HCT116 (cell line): ENCODE results near the gene ZIC4. TPM values are rescaled to one million over a fixed set of nuclear protein-coding genes. Genes with fewer than 3 reads are reported as not detected.

Experiments used
- ATAC-seq: fragments of 200-7000 bp; cut with Tn5 transposase; 2 replicates; pipeline ENCODE4 v1.9.1; 2020; ENCODE audit warnings: mild to moderate bottlenecking, moderate library complexity
- BruUV-seq: library from RNA; stranded (reverse); fragments of 400-500 nt; replicated peaks from 2 replicates; lab custom pipeline; 2021; lab: Mats Ljungman, UMichigan
- CTCF ChIA-PET: fragments of 300-600 bp; sonication (Branson Sonifier 250); formaldehyde crosslinking; loops from one replicate; lab custom pipeline; 2021; ENCODE audit warnings: antibody characterized with exemption; lab: Charles Lee
- POLR2A ChIA-PET: fragments of 300-600, 350-600 bp; sonication (Branson Sonifier 250); formaldehyde crosslinking; loops from one replicate; lab custom pipeline; 2021; ENCODE audit warnings: antibody characterized with exemption; lab: Charles Lee
- RAD21 ChIA-PET, 2 experiments: fragments of 300-600 bp; sonication (Branson Sonifier 250); formaldehyde crosslinking; loops; one replicate each; lab custom pipeline; 2023; ENCODE audit warnings: low total read pairs in 2 of 2; ENCODE audit not compliant: uncharacterized antibody in 2 of 2, unreplicated experiment in 2 of 2, low non-redundant PET in 1 of 2; lab: Charles Lee
- DNase-seq: peaks from one replicate; pipeline ENCODE4 v3.0.0-alpha.2; 2010; ENCODE audit warnings: low read depth, low spot score
- H2AFZ ChIP-seq: fragments of 200-600 bp; shearing (Covaris generic), sonication (generic); 2 replicates; pipeline ENCODE4 v1.6.1; 2017; ENCODE audit warnings: low read depth, mixed run types, mixed read lengths, antibody characterized with exemption, low read length; ENCODE audit not compliant: poor library complexity, severe bottlenecking
- H3K27ac ChIP-seq: 2 replicates; pipeline ENCODE4 v1.5.1; 2012; ENCODE audit warnings: low read depth, low read length
- H3K27me3 ChIP-seq: fragments of 200-600 bp; sonication (generic); 2 replicates; pipeline ENCODE4 v1.6.1; 2016; ENCODE audit warnings: mixed run types, low read length, mixed read lengths; ENCODE audit not compliant: insufficient read depth
- H3K36me3 ChIP-seq, 2 experiments: fragments of 200-500 bp in 1 of 2; fragments of 200-600 bp in 1 of 2; sonication (Bioruptor generic) in 1 of 2; sonication (generic) in 1 of 2; 2 replicates each; pipeline versions ENCODE4 v1.5.1 to v1.6.1; 2014 to 2016; ENCODE audit warnings: low read length in 2 of 2, inconsistent platforms in 1 of 2, mixed read lengths in 1 of 2, mixed run types in 1 of 2; ENCODE audit not compliant: insufficient read depth in 2 of 2, control insufficient read depth in 1 of 2
- H3K4me1 ChIP-seq, 2 experiments: fragments of 200-600 bp in 1 of 2; sonication (generic) in 1 of 2; 2 replicates each; pipeline versions ENCODE4 v1.5.1 to v1.6.1; 2012 to 2017; ENCODE audit warnings: low read length in 2 of 2, inconsistent platforms in 1 of 2, mild to moderate bottlenecking in 1 of 2, mixed read lengths in 1 of 2, mixed run types in 1 of 2, moderate library complexity in 1 of 2; ENCODE audit not compliant: insufficient read depth in 2 of 2, control insufficient read depth in 1 of 2
- H3K4me2 ChIP-seq: fragments of 200-600 bp; sonication (generic); 2 replicates; pipeline ENCODE4 v1.6.1; 2017; ENCODE audit warnings: mixed run types, low read length, mixed read lengths
- H3K4me3 ChIP-seq, 2 experiments: fragments of 200-600 bp in 1 of 2; sonication (generic) in 1 of 2; replicated peaks in 1 of 2; 2 replicates each; pipeline ENCODE4 v1.5.1; 2011 to 2016; ENCODE audit warnings: low read length in 2 of 2, control low read depth in 1 of 2, low read depth in 1 of 2, mild to moderate bottlenecking in 1 of 2, mixed read lengths in 1 of 2, mixed run types in 1 of 2
- H3K79me2 ChIP-seq: fragments of 200-600 bp; sonication (generic); 2 replicates; pipeline ENCODE4 v1.6.1; 2017; ENCODE audit warnings: mild to moderate bottlenecking, mixed run types, low read length, moderate library complexity, mixed read lengths; ENCODE audit not compliant: insufficient read depth
- H3K9ac ChIP-seq: fragments of 200-600 bp; sonication (generic); 2 replicates; pipeline ENCODE4 v1.6.1; 2016; ENCODE audit warnings: low read length, mixed read lengths
- H3K9me2 ChIP-seq: fragments of 200-600 bp; sonication (generic), shearing (Covaris generic); 2 replicates; pipeline ENCODE4 v1.6.1; 2017; ENCODE audit warnings: mixed run types, mild to moderate bottlenecking, moderate library complexity; ENCODE audit not compliant: insufficient read depth
- H3K9me3 ChIP-seq, 2 experiments: fragments of 200-500 bp in 1 of 2; fragments of 200-600 bp in 1 of 2; sonication (Bioruptor generic) in 1 of 2; sonication (generic) in 1 of 2; 2 replicates each; pipeline ENCODE4 v1.6.1; 2014 to 2017; ENCODE audit warnings: low read length in 2 of 2, mixed read lengths in 2 of 2, inconsistent platforms in 1 of 2, low read depth in 1 of 2, mild to moderate bottlenecking in 1 of 2, mixed run types in 1 of 2, moderate library complexity in 1 of 2; ENCODE audit not compliant: control insufficient read depth in 1 of 2, insufficient read depth in 1 of 2
- H4K20me1 ChIP-seq: fragments of 200-600 bp; sonication (generic), shearing (Covaris generic); 2 replicates; pipeline ENCODE4 v1.6.1; 2017; ENCODE audit warnings: mixed run types, mild to moderate bottlenecking, moderate library complexity; ENCODE audit not compliant: insufficient read depth
- CBX3 ChIP-seq: IDR thresholded peaks from 2 replicates; pipeline ENCODE4 v1.6.1; 2012; ENCODE audit warnings: low read depth
- CEBPB ChIP-seq: IDR thresholded peaks from 2 replicates; pipeline ENCODE4 v1.6.1; 2012; ENCODE audit warnings: low read depth
- CTCF ChIP-seq, 3 experiments: fragments of 200-600 bp in 1 of 3; sonication (generic) in 1 of 3; IDR thresholded peaks in 2 of 3; conservative IDR thresholded peaks in 1 of 3; 2 replicates each; pipeline ENCODE4 v1.5.1; 2012 to 2017; ENCODE audit warnings: low read depth in 2 of 3, low read length in 2 of 3, antibody characterized with exemption in 1 of 3, borderline replicate concordance in 1 of 3, control low read depth in 1 of 3, mild to moderate bottlenecking in 1 of 3, mixed read lengths in 1 of 3, mixed run types in 1 of 3, moderate library complexity in 1 of 3; ENCODE audit not compliant: insufficient read depth in 1 of 3
- EGR1 ChIP-seq: IDR thresholded peaks from 2 replicates; pipeline ENCODE4 v1.6.1; 2012; ENCODE audit warnings: low read depth
- EZH2 ChIP-seq: fragments of 200-600 bp; sonication (generic); IDR thresholded peaks from 2 replicates; pipeline ENCODE4 v1.6.1; 2017; ENCODE audit warnings: antibody characterized with exemption, mixed run types
- FOSL1 ChIP-seq: IDR thresholded peaks from 2 replicates; pipeline ENCODE4 v1.6.1; 2012; ENCODE audit warnings: low read depth
- MAX ChIP-seq: IDR thresholded peaks from 2 replicates; pipeline ENCODE4 v1.6.1; 2012
- RAD21 ChIP-seq: IDR thresholded peaks from 2 replicates; pipeline ENCODE4 v1.6.1; 2012; ENCODE audit warnings: low read depth, mild to moderate bottlenecking
- SRF ChIP-seq: IDR thresholded peaks from 2 replicates; pipeline ENCODE4 v1.6.1; 2012; ENCODE audit warnings: low read depth
- TCF7L2 ChIP-seq: IDR thresholded peaks from 2 replicates; pipeline ENCODE4 v1.7.0; 2011; ENCODE audit warnings: borderline replicate concordance, inconsistent platforms; ENCODE audit not compliant: insufficient read depth, insufficient read length; ENCODE audit errors: extremely low read depth
- ZNF274 ChIP-seq: fragments of 200-500 bp; sonication (Bioruptor generic); IDR thresholded peaks from 2 replicates; pipeline ENCODE4 v1.6.1; 2014; ENCODE audit warnings: mild to moderate bottlenecking, low read depth, low read length, inconsistent platforms
- intact Hi-C: fragments of 100-400 bp; cut with micrococcal nuclease; formaldehyde crosslinking; loops from 2 replicates; pipeline ENCODE4 v1.10.0; 2022
- total RNA-seq: library from RNA; stranded (reverse); gene quantifications from one replicate; pipeline ENCODE4 v1.2.1, GENCODE V29; 2021; ENCODE audit not compliant: unreplicated experiment
- TF ChIP-seq, protein P1 (sequence below): IDR thresholded peaks from 2 replicates; pipeline ENCODE4 v1.6.1; 2011; ENCODE audit warnings: mild to moderate bottlenecking, low read length, moderate library complexity; ENCODE audit not compliant: insufficient replicate concordance; ENCODE audit errors: extremely low read depth

Gene ZIC4
- total RNA-seq, 1 experiment from 2014 or later = not detected

- Histone ChIP-seq H3K79me2 (no peaks in the 10 kb centered on the region), H2AFZ (no peak overlapping the region), H3K4me1 (no peaks in the 10 kb centered on the region), H3K27ac (no peak overlapping the region), H3K36me3 (no peaks in the 10 kb centered on the region), H3K4me3 (no peak overlapping the region), H4K20me1 (no peaks in the 10 kb centered on the region), H3K9me3 (no peaks in the 10 kb centered on the region), H3K9ac (no peak overlapping the region), H3K27me3 (no peaks in the 10 kb centered on the region), H3K4me2 (no peak overlapping the region), H3K9me2 (no peaks in the 10 kb centered on the region)
- no peak for TF ChIP-seq ZNF274
- TF ChIP-seq RAD21 = no peak
- POLR2A ChIA-PET = no interaction called here
- RAD21 ChIA-PET = no interaction called here
- no TSS peak for BruUV-seq
- DNase-seq = no peak
- CTCF ChIA-PET = interaction anchor here (1.4 kb wide), 1 partner anchor 734 kb away, joined by 3 read pairs; no protein-coding TSS in a partner anchor
- no peak for ATAC-seq
- intact Hi-C loops = no loop called here
These were observed 62.4 kb downstream of the ZIC4 start for GRCh38 chr3:147343926-147344325.

- H3K4me2 ChIP-seq = no peak overlapping the region
- H3K4me3 ChIP-seq = no peak overlapping the region
- ChIA-PET CTCF (no interaction called here), RAD21 (no interaction called here), POLR2A (no interaction called here)
- no peaks in the 10 kb centered on the region for H3K9me3 ChIP-seq
- H2AFZ ChIP-seq = no peak overlapping the region
- DNase-seq = no peak
- no peaks in the 10 kb centered on the region for H3K36me3 ChIP-seq
- no peaks in the 10 kb centered on the region for H3K9me2 ChIP-seq
- H3K9ac ChIP-seq = no peak overlapping the region
- ATAC-seq = no peak
- BruUV-seq = no TSS peak
- no peaks in the 10 kb centered on the region for H3K4me1 ChIP-seq
- no peak for TF ChIP-seq CTCF (IDR thresholded peaks at IDR 0.05 in 2 of 3, conservative IDR thresholded peaks at IDR 0.05 in 1 of 3; ENCODE audit: borderline replicate concordance in 1 of 3, insufficient read depth in 1 of 3, low read depth in 2 of 3, low read length in 2 of 3)
- TF ChIP-seq, protein P1, sequence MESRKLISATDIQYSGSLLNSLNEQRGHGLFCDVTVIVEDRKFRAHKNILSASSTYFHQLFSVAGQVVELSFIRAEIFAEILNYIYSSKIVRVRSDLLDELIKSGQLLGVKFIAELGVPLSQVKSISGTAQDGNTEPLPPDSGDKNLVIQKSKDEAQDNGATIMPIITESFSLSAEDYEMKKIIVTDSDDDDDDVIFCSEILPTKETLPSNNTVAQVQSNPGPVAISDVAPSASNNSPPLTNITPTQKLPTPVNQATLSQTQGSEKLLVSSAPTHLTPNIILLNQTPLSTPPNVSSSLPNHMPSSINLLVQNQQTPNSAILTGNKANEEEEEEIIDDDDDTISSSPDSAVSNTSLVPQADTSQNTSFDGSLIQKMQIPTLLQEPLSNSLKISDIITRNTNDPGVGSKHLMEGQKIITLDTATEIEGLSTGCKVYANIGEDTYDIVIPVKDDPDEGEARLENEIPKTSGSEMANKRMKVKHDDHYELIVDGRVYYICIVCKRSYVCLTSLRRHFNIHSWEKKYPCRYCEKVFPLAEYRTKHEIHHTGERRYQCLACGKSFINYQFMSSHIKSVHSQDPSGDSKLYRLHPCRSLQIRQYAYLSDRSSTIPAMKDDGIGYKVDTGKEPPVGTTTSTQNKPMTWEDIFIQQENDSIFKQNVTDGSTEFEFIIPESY = no peak
- TF ChIP-seq MAX = no peak
- TF ChIP-seq RAD21 = no peak
- TF ChIP-seq CBX3 = no peak
- no peak for TF ChIP-seq SRF
- no peak for TF ChIP-seq TCF7L2
- no peak for TF ChIP-seq EGR1
- TF ChIP-seq ZNF274 = no peak
- TF ChIP-seq EZH2 = no peak
- no peak for TF ChIP-seq FOSL1
- no peak for TF ChIP-seq CEBPB
- H3K27ac ChIP-seq = no peak overlapping the region
- intact Hi-C loops = no loop called here
- H4K20me1 ChIP-seq = no peaks in the 10 kb centered on the region
- H3K27me3 ChIP-seq = no peaks in the 10 kb centered on the region
- H3K79me2 ChIP-seq = no peaks in the 10 kb centered on the region
These were observed 64.6 kb downstream of the ZIC4 start for GRCh38 chr3:147341727-147342126.
